Measurements from ENCODE around the gene SELENOI. TPM values are rescaled to one million over a fixed set of nuclear protein-coding genes. Genes with fewer than 3 reads are reported as not detected.
"Not testable (repeated sequence)": the region's sequence is repeated elsewhere in the genome, so short reads cannot be mapped to it uniquely, and the experiment has no call there.

The SELENOI gene
- polyA plus RNA-seq (2013, experiment 1 of 4): 31.9 TPM
- 31.9 TPM for polyA plus RNA-seq (2013, experiment 2 of 4)
- polyA plus RNA-seq (2013, experiment 3 of 4): 16.8 TPM
- 21.6 TPM for polyA plus RNA-seq (2013, experiment 4 of 4)

GRCh38 chr2:26345545-26346453, at the start of gene SELENOI:
TSS of gene SELENOI (plus strand) at chr2:26346143. CDS start at chr2:26346233, 90 bp downstream.
- no peaks in the 10 kb centered on the region for H3K36me3 ChIP-seq (ENCODE audit: control insufficient read depth, insufficient read depth, low read length)
- H3K4me3 ChIP-seq (ENCODE audit: insufficient read depth, low read depth, low read length): peak within 1 kb of the TSS; percentile 88
- WGBS, 2 experiments: 0% methylated on average over 80 of the region's 80 CpGs
- H3K27ac ChIP-seq (ENCODE audit: insufficient read depth, low read depth, low read length, poor library complexity, severe bottlenecking): peak within 1 kb of the TSS; percentile 89
- H3K4me1 ChIP-seq (ENCODE audit: control insufficient read depth, insufficient read depth, low read length): peaks cover 5% of the 10 kb centered on the region
- H3K27me3 ChIP-seq (ENCODE audit: control insufficient read depth, insufficient read depth, low read length, poor library complexity, severe bottlenecking): no peaks in the 10 kb centered on the region
- H3K9me3 ChIP-seq (ENCODE audit: control insufficient read depth, low read length): no peaks in the 10 kb centered on the region

- WGBS, 2 experiments: 87 to 89% methylated on average over 3 of the region's 3 CpGs
- H3K9me3 ChIP-seq (ENCODE audit: control insufficient read depth, low read length): no peaks in the 10 kb centered on the region
- no peak overlapping the region for H3K27ac ChIP-seq (ENCODE audit: insufficient read depth, low read depth, low read length, poor library complexity, severe bottlenecking)
- H3K4me1 ChIP-seq (ENCODE audit: control insufficient read depth, insufficient read depth, low read length): peaks cover 13% of the 10 kb centered on the region
- H3K4me3 ChIP-seq (ENCODE audit: insufficient read depth, low read depth, low read length): no peak overlapping the region
- H3K36me3 ChIP-seq (ENCODE audit: control insufficient read depth, insufficient read depth, low read length): no peaks in the 10 kb centered on the region
- H3K27me3 ChIP-seq (ENCODE audit: control insufficient read depth, insufficient read depth, low read length, poor library complexity, severe bottlenecking): peaks cover 22% of the 10 kb centered on the region
These were observed 48.9 kb upstream of the SELENOI start for GRCh38 chr2:26297061-26297460.

GRCh38 chr2:26298286-26298637, 47.7 kb upstream of the SELENOI start:
- no peak overlapping the region for H3K27ac ChIP-seq (ENCODE audit: insufficient read depth, low read depth, low read length, poor library complexity, severe bottlenecking)
- 8 to 12% methylated on average over 17 of the region's 17 CpGs for WGBS, 2 experiments
- H3K9me3 ChIP-seq (ENCODE audit: control insufficient read depth, low read length): no peaks in the 10 kb centered on the region
- peak overlapping the region; percentile 31 for H3K4me3 ChIP-seq (ENCODE audit: insufficient read depth, low read depth, low read length)
- peaks cover 22% of the 10 kb centered on the region for H3K27me3 ChIP-seq (ENCODE audit: control insufficient read depth, insufficient read depth, low read length, poor library complexity, severe bottlenecking)
- peaks cover 13% of the 10 kb centered on the region for H3K4me1 ChIP-seq (ENCODE audit: control insufficient read depth, insufficient read depth, low read length)
- no peaks in the 10 kb centered on the region for H3K36me3 ChIP-seq (ENCODE audit: control insufficient read depth, insufficient read depth, low read length)

DNA sequence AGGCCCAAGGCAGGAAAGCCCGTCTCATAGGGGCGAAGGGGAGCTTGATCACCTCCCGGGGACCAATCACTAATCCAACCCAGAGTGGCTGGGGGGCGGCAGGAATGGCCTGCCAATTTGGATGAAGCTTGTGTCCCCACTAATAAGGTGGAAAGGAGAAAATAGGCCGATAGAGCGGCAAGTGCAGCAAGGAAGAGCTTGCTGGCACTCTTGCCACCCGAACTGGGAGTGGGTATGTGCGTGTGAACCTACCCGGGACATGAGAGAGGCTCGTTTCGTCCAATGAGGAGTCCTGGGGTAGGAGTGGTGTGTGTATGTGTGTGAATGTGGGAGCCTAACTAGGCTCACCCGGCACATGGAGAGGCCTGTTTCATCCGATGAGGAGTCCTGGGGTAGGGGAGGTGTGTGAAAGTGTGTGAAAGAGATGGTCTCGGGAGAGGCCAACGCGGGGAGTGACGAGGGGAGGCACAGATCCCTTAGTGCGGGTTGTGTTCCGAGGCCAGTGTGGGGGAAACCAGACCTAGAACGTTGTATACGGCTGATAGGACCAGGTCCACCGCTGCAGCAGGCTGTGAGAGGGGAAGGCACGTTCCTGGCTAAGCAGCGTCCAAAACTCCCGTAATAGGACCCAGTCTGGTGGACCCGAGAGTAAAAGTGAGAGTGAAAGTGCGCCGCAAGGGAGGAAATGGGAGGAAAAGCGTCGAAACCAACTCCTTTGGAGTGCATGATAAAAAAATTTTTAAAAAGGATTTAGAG, 47.1 kb upstream of the SELENOI start:
- H3K36me3 ChIP-seq (ENCODE audit: control insufficient read depth, insufficient read depth, low read length): no peaks in the 10 kb centered on the region
- H3K27ac ChIP-seq (ENCODE audit: insufficient read depth, low read depth, low read length, poor library complexity, severe bottlenecking): no peak overlapping the region
- WGBS, 2 experiments: 8 to 9% methylated on average over 30 of the region's 30 CpGs
- peaks cover 22% of the 10 kb centered on the region for H3K27me3 ChIP-seq (ENCODE audit: control insufficient read depth, insufficient read depth, low read length, poor library complexity, severe bottlenecking)
- no peaks in the 10 kb centered on the region for H3K9me3 ChIP-seq (ENCODE audit: control insufficient read depth, low read length)
- peak overlapping the region; percentile 31 for H3K4me3 ChIP-seq (ENCODE audit: insufficient read depth, low read depth, low read length)
- H3K4me1 ChIP-seq (ENCODE audit: control insufficient read depth, insufficient read depth, low read length): peaks cover 13% of the 10 kb centered on the region

GRCh38 chr2:26299471-26300101, 46.4 kb upstream of the SELENOI start:
- peaks cover 22% of the 10 kb centered on the region for H3K27me3 ChIP-seq (ENCODE audit: control insufficient read depth, insufficient read depth, low read length, poor library complexity, severe bottlenecking)
- no peak overlapping the region for H3K27ac ChIP-seq (ENCODE audit: insufficient read depth, low read depth, low read length, poor library complexity, severe bottlenecking)
- H3K9me3 ChIP-seq (ENCODE audit: control insufficient read depth, low read length): no peaks in the 10 kb centered on the region

DNA sequence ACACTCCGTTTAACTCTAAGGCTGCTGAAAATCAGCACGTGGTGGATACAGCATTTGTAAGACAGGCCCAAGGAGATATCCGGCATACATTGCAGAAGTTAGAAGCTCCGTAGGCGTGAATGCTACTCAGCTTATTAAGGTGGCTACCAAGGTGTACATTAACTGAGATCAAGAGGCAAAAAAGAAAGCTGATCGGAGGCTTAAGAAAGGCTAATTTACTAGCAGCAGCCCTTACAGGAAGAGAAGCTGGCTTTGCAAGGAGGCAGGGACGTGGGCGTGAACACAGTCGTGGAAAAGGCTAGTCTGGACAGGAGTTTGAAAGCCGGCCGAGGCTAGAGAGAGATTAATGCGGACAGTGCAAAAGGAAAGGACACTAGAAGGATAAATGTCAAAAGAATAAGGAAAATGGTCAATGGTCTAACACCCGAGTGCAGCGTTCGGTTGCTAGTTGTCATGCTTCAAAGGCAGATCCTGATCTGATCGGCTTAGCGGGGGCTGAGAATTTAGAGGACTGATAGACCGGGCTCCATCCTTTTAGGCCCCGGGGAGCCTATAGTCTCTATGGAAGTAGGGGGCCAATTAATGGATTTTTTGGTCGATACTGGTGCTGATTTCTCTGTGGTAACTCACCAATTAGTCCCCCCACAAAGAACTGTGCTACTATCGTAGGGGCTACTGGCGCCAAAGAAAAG, 45.6 kb upstream of the SELENOI start:
- no peak overlapping the region for H3K27ac ChIP-seq (ENCODE audit: insufficient read depth, low read depth, low read length, poor library complexity, severe bottlenecking)
- peaks cover 13% of the 10 kb centered on the region for H3K4me1 ChIP-seq (ENCODE audit: control insufficient read depth, insufficient read depth, low read length)
- no peaks in the 10 kb centered on the region for H3K9me3 ChIP-seq (ENCODE audit: control insufficient read depth, low read length)
- no peak overlapping the region for H3K4me3 ChIP-seq (ENCODE audit: insufficient read depth, low read depth, low read length)
- 54 to 60% methylated on average over 22 of the region's 22 CpGs for WGBS, 2 experiments
- H3K36me3 ChIP-seq (ENCODE audit: control insufficient read depth, insufficient read depth, low read length): no peaks in the 10 kb centered on the region
- H3K27me3 ChIP-seq (ENCODE audit: control insufficient read depth, insufficient read depth, low read length, poor library complexity, severe bottlenecking): peaks cover 22% of the 10 kb centered on the region

More at GRCh38 chr2:26299471-26300101, 46.4 kb upstream of the SELENOI start:
- 3% methylated on average over 8 of the region's 9 CpGs for WGBS, 2 experiments
- H3K4me3 ChIP-seq (ENCODE audit: insufficient read depth, low read depth, low read length): peak overlapping the region; percentile 31
- no peaks in the 10 kb centered on the region for H3K36me3 ChIP-seq (ENCODE audit: control insufficient read depth, insufficient read depth, low read length)
- H3K4me1 ChIP-seq (ENCODE audit: control insufficient read depth, insufficient read depth, low read length): peaks cover 13% of the 10 kb centered on the region

GRCh38 chr2:26302846-26303245, 43.1 kb upstream of the SELENOI start:
- WGBS, 2 experiments: 94 to 96% methylated on average over 6 of the region's 6 CpGs
- Histone ChIP-seq H3K4me3 (ENCODE audit: insufficient read depth, low read depth, low read length) (no peak overlapping the region), H3K4me1 (ENCODE audit: control insufficient read depth, insufficient read depth, low read length) (peaks cover 13% of the 10 kb centered on the region), H3K9me3 (ENCODE audit: control insufficient read depth, low read length) (no peaks in the 10 kb centered on the region), H3K27ac (ENCODE audit: insufficient read depth, low read depth, low read length, poor library complexity, severe bottlenecking) (no peak overlapping the region), H3K36me3 (ENCODE audit: control insufficient read depth, insufficient read depth, low read length) (no peaks in the 10 kb centered on the region), H3K27me3 (ENCODE audit: control insufficient read depth, insufficient read depth, low read length, poor library complexity, severe bottlenecking) (peaks cover 15% of the 10 kb centered on the region)

GRCh38 chr2:26305094-26305493, 40.8 kb upstream of the SELENOI start:
- not testable (repeated sequence) for H3K27me3 ChIP-seq (ENCODE audit: control insufficient read depth, insufficient read depth, low read length, poor library complexity, severe bottlenecking); H3K36me3 ChIP-seq (ENCODE audit: control insufficient read depth, insufficient read depth, low read length); H3K4me3 ChIP-seq (ENCODE audit: insufficient read depth, low read depth, low read length); H3K9me3 ChIP-seq (ENCODE audit: control insufficient read depth, low read length); H3K4me1 ChIP-seq (ENCODE audit: control insufficient read depth, insufficient read depth, low read length); H3K27ac ChIP-seq (ENCODE audit: insufficient read depth, low read depth, low read length, poor library complexity, severe bottlenecking)
- 93 to 94% methylated on average over 6 to 7 of the region's 7 CpGs for WGBS, 2 experiments

- no peak overlapping the region for H3K27ac ChIP-seq (ENCODE audit: insufficient read depth, low read depth, low read length, poor library complexity, severe bottlenecking)
- no peaks in the 10 kb centered on the region for H3K9me3 ChIP-seq (ENCODE audit: control insufficient read depth, low read length)
- H3K36me3 ChIP-seq (ENCODE audit: control insufficient read depth, insufficient read depth, low read length): no peaks in the 10 kb centered on the region
- H3K4me1 ChIP-seq (ENCODE audit: control insufficient read depth, insufficient read depth, low read length): no peaks in the 10 kb centered on the region
- H3K4me3 ChIP-seq (ENCODE audit: insufficient read depth, low read depth, low read length): no peak overlapping the region
- no peaks in the 10 kb centered on the region for H3K27me3 ChIP-seq (ENCODE audit: control insufficient read depth, insufficient read depth, low read length, poor library complexity, severe bottlenecking)
- WGBS, 2 experiments: 75 to 79% methylated on average over 6 of the region's 6 CpGs
These were observed 40.4 kb upstream of the SELENOI start for GRCh38 chr2:26305540-26305939.

All from ectodermal cell (in vitro differentiated cells).